GM15510 (cell line): ENCODE results near the gene CDH4.

Experiments used
- POLR2A ChIP-seq: IDR thresholded peaks from 3 replicates; pipeline ENCODE4 v1.6.1; 2011; ENCODE audit warnings: borderline replicate concordance; ENCODE audit not compliant: insufficient read length; ENCODE audit errors: extremely low read depth

Gene CDH4

DNA sequence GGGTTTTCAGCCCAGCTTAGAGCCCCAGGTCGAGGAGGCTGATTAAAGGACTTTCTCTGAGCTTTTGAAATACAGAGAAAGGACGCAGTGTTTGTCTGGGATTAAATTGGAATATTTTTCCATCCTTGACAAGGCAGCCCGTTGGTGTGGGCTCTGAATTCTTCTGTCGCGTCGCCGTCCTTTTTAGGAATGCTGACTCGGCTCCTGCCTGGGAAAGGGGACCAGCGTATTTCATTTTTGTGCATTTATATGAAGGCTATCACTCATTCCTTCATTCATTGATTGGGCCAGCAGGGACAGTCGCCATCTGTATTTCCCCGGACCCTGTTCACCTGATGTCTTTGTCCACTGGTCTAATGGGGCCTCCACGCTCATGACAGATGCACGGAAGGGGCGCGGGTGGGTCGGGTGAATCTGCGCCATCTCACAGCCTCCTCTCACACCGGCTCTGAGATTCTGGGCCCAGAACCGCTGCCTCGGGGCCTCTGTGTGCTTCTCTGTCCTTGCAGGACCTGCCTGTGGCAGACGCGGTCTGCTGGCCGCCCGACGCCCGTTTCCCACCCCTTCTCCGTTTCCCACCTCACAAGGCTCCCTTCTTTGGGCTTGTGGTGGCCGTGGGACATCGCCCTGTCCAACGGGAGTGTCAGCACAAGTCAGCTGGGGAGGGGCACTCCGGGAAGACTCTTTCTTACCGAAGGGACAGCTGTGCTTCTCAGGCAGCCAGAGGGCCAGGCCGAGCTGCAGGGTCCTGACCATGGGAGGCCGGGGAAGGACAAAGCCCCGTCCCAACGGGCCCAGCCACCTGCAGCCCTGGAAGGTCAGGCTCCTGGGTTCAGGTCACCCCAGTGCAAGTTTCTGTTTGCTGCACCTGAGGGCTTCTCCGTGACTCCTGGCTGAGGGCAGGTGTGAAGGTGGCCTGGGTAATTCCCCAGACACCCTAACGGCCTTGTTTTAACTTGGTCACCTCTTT, 656.3 kb downstream of the CDH4 start:
- no peak for TF ChIP-seq POLR2A

DNA sequence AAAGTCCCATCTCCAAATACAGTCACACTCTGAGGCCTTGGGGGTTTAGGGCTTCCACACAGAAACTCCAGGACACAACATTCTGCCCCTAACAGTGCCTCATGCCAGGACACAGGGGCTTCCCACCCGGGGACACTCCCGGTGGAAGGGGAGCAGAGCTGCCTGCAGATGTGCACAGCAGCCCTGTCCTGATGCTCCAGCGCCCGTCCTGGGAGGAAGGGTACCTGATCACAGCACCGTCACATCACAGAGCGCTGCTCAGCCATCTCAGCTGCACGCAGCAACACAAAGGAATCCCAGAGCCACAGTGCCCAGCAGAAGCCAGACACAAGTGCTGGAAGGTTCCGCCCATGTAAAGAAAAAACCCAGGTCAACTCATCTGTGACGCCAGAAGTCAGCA, 657.0 kb downstream of the CDH4 start:
- no peak for TF ChIP-seq POLR2A

DNA sequence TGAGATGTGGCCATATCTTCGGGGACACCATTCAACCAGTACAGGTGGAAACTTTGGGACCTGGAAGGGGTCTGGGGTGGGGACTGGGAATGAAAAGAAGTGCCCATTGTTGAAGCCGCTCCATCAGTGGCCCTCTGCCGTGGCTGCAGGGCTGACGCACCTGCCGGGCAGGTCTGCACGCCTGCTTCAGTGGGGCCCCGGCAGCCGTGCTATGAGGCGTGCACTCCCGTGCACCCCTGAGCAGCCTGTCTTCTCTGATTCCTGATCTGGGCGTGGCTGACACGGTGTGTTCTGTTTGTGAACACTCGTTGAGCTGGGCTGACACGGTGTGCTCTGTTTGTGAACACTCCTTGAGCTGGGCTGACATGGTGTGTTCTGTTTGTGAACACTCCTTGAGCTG, 657.8 kb downstream of the CDH4 start:
- TF ChIP-seq POLR2A: no peak

DNA sequence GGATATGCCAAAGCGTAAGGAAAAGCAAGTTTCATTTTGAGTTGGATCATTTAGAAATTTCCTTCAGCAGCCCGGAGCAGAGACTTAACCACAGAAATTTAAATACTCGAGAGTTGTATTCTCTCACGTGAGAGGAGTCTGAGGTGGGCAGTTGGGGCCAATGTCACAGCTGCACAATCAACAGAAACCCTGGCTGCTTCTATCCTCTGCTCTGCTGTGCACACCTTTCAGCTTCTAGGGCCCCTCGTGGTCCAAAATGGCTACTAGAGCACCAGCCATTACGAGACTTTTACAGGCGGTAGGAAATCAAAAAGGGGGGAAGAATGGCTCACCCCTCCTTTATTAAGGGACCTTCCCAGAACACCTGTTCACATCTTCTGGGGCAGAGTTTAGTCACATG, 659.8 kb downstream of the CDH4 start:
- TF ChIP-seq POLR2A: no peak

DNA sequence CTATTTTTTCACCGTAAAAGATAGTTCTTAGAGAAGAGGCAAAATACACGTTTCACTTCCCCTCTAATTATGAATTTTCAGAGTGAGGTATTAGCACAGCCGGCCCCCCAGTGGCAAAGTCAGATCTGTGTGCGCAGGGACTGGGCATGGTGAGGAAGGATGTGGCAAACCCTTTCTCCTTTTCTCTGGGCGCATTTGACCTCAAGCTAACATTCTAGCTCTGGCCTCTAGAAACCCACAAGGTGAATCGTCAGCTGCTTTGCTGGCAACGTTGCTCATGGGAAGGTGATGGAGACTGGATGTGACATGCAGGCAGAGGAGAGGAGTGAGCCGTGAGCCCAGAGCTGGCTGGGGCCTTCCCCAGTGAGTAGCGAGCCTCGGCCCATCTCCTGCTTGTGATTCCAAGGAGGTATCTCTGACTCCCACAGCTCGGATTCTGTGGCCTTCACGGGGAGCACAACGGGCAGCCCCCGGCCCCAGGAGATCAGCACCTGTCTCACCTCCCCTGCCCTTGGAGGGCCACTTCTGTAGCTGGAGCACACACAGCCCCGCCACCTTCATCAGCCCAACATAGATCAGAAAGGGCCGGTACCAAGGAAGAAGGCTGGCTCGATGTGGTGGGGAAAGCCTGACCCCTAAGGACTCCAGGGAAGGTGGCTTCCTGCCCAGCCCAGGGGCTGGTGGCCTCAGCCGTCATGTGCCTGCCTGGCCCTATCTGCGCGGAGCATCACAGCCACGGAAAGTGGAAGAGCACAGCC, 660.8 kb downstream of the CDH4 start:
- TF ChIP-seq POLR2A: no peak

DNA sequence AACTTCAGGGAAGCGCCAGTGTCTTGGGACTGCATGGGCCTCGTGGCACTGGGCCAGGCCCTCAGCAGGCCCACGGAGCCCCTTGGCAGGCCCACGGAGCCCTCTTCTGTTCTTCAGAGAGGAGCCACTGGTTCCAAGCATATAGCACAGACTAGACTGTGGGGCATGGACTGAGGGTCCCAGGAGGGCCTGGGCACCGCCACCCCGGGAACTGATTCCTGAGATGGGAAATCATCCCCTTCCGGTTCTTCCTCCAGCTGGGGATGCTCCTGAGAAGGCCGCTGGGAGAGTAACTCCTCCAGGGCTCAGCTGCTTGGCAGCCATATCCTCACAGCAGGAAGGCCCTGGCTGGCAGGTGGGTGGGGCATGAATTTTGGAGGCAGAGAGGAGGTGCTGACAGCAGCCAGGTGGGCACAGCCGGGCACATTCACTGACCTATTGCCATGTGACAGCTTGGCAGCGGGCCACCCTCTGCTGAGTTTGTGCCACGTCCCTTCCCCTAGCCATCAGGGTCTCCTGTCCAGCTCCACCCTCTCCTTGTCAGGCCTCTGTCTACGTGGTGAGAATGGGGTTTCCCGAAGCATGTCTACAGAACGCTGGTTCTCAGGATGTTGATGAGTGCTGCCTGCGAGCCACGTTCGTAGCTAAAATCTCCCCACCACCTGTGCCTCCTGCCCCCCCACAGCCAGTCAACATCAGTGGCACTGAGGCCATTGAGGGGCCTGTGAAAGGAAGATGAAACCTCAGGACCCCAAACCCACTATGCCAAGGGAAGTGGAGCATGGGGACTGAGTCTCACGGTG, 661.6 kb downstream of the CDH4 start:
- TF ChIP-seq POLR2A: no peak

DNA sequence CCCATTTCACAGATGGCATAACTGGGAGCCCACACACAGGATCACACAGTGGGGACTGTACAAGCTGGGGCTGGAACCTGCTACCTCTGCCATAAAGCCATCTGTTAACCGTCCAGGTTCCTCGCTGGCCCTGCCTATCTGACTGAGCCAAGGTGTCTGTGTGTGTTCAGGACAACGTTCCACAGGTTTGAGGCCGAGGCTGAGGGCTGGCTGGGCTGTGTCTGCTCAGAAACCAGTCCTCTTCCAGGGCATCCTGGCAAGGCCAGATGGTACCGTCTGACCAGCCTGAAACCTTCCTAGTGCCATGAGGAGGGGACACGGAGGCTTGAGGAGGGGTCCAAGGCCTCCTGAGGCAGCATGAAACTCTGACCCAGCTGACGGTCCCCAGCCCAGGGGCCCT, 663.0 kb downstream of the CDH4 start:
- no peak for TF ChIP-seq POLR2A

DNA sequence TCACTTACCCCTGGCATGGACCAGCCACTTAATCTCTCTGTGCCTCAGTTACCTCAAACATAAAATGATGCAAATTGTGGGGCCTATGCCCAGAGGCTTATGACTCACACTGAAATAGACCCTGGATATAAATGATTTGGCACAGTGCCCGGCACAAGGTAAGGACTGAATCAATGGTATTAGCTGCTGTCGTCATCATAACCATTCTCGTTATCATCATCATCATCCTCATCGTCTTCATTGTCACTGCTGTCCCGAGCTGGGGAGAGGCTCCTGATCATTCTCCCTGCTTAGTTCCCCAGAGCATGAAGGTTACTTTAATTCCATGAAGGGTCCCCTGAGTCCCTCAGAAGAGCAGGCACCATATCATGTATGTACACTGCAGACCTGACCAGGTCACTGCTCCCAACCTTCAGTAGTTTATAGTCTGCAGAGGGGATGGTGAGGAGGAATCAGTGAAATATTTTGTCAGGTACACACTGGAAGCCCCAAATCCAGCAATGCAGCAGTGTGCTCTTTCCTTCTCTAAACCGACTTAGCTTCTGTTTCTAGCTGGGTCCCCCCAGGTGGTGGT, 664.3 kb downstream of the CDH4 start:
- TF ChIP-seq POLR2A: no peak

DNA sequence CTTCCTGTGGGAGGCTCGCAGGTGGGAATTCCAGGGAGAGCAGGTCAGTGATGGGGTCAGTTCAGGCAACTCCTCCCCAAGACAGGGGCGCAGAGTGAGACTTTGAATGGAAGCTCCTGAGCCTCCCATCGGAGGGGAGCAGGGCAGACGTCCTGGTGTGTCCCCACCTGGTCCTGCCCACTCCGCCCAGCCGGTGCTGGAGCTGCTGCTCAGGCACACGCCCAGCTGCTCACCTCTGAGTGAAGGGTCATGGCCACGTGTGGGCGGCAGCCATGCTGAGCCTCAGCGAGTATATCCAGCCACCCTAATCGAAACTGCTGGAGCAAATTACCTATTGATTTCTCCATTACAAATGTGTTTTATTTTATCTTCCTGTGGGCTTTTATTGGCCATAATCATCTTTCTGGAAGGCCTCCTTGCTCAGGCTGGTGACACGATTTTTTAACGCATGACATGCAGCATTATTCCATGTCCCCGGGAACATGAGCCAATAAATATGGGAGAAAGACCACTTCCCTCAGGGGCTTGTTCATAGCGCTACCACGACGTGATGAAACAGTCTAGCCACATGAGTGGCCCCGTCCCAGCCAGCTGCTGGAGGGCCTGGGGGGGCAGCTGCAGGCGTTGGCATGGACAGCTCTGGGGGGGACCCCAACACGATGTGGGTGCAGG, 665.5 kb downstream of the CDH4 start:
- no peak for TF ChIP-seq POLR2A

DNA sequence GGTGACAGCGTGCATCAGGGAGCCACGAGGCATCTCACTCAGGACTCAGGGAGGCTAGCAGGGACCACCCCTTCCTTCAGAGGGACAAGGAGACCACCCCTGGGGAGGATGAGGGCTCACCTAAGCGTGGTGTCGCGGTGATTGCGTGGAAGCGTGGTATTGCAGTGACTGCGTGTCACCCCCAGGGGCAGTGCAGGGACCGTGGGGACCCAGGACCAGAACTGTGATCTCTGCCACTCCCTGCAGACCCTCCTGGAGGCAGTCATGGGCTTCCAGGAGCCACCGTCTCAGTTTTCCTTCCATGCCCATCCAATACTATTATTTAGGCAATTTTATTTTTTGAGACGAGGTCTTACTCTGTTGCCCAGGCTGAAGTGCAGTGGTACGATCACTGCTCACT, 666.5 kb downstream of the CDH4 start:
- no peak for TF ChIP-seq POLR2A

DNA sequence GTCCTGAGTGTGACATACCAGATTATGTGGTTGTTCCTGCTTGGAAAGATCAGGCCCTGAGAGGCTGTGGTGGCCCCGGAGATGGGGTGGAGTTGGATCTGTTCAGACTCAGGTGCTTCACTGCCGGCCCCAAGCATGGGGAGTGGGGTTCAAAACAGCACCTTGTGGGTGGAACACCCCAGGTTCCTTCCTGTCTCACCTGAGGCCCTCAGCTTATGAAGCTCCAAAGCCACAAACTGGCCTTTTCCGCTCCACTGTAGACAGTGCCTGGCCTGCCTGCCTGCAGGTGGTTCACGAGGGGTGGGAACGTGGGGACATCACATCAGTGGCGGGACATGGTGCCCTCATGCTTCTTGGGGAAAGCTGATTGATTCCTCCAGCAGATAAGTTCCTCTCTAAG, 667.2 kb downstream of the CDH4 start:
- TF ChIP-seq POLR2A: no peak

DNA sequence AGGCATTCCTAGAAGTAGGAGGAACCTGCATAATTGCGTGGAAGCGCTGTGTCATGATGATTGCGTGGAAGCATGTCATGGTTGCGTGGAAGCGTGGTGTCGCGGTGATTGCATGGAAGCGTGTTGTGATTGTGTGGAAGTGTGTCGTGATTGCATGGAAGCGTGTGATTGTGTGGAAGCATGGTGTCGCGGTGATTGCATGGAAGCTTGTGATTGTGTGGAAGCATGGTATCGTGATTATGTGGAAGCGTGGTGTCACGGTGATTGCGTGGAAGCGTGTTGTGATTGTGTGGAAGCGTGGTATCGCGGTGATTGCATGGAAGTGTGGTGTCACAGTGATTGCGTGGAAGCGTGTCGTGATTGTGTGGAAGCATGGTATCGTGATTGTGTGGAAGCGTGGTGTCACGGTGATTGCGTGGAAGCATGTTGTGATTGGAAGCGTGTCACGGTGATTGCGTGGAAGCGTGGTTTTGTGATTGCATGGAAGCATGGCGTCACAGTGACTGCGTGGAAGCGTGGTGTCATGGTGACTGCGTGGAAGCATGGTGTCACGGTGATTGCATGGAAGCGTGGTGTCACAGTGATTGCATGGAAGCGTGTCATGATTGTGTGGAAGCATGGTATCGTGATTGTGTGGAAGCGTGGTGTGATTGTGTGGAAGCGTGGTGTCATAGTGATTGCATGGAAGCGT, 667.8 kb downstream of the CDH4 start:
- no peak for TF ChIP-seq POLR2A

DNA sequence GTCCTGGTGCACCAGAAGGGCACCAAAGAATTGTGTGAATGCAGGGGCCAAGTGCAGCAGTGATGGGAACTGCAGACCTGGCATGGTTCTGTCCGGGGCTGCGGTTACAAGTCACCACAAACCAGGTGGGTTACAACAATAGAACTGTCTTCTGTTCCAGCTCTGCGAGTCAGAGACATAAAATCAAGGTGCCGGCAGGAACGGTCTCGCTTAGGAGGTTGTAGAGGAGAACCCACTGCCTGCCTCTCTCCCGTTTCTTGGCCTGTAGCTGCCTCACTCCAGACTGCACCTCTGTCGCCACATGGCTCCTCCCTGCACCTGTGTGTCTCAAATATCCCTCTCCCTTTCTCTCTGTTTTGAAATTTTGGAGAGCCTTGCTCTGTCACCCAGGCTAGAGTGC, 670.4 kb downstream of the CDH4 start:
- no peak for TF ChIP-seq POLR2A
